NCI-H226 (cell line): Measurements from ENCODE around the gene ALDH7A1.
A peak's percentile ranks its signal among the peaks of the same experiment; 100 is the strongest.
"Not testable (repeated sequence)": the region's sequence is repeated elsewhere in the genome, so short reads cannot be mapped to it uniquely, and the experiment has no call there.

ENCODE experiments used
- DNase-seq: peaks from one replicate; pipeline ENCODE4 v3.0.0-alpha.2; 2015

ALDH7A1 gene

DNA sequence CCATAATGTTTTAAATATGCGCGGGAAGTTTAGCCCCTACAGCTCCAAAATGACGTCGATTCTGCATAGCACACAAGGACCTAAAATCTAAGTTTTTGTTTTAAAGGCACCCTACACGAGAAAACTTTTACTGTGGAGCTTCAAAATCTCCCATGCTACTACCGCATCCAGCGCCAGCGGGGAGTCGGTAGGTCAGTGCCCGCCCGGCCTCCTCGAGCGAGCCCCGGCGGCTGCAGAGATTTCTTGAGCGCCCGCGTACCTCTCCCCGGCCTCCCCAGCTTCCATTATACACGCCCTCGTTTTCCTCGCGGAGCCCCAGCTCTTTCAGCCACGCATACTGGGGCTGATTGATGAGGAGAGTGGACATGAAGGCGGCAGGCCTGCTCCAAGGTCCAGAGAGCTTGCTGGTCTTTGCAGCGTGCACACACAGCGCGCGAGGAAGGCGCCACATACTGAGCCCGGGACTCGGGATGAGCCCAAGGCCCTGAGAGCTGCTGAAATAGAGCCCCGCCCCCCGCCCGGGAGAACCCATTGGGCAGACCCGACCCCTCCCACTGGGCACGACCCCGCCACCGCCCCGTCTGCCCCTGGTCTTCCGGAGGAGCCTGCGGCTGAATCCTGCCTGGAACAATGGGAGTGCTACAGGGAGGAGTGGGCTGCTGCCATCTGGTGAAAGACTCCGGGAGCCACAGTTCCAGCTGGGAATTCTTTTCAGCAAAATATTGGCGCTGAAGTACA lies at the start of gene ALDH7A1:
ALDH7A1 (minus strand) TSS at position 472 of the 738 bp plus-strand sequence; CDS start at position 451, 21 bp downstream.
- DNase-seq: peak; percentile 81

GRCh38 chr5:126641387-126641786 lies 46.4 kb upstream of the ALDH7A1 start:
- DNase-seq: no peak

DNA sequence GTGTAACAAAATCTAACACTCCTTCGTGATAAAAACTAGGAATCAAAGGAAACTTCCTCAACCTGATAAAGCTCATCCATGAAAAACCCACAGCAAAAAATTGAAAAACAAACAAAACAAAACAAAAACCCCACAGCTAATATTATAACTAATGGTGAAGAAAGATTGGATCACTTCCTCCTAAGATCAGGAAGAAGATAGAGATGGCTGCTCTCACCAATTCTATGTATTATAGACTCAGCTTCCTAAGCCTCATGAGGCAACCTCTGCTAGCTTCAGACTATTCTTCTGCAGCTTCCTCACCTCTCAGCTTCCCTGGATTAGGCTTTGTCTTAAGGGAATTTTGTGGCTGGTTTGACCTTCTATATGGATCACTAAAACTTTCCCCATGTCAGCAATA lies 45.8 kb upstream of the ALDH7A1 start:
- no peak for DNase-seq

DNA sequence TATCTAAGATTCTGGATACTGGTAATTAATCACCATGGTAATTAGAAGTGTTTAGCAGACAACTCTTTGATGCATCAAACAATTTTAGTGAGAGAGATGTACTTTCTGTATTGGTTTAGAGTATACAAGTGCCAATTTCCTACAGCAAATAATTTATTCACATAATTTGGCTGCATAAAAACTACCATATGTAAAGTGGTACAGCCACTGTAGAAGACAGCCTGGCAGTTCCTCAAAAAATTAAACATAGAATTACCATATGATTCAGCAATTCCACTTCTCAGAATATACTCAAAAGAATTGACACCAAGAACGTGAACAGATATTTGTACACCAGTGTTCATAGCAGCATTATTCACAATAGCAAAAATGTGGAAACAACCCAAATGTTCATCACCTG lies 41.9 kb upstream of the ALDH7A1 start:
- no peak for DNase-seq

- DNase-seq: no peak
Measured at GRCh38 chr5:126635585-126635984, 40.6 kb upstream of the ALDH7A1 start.

- DNase-seq: no peak
Measured at GRCh38 chr5:126633552-126633951, 38.5 kb upstream of the ALDH7A1 start.

DNA sequence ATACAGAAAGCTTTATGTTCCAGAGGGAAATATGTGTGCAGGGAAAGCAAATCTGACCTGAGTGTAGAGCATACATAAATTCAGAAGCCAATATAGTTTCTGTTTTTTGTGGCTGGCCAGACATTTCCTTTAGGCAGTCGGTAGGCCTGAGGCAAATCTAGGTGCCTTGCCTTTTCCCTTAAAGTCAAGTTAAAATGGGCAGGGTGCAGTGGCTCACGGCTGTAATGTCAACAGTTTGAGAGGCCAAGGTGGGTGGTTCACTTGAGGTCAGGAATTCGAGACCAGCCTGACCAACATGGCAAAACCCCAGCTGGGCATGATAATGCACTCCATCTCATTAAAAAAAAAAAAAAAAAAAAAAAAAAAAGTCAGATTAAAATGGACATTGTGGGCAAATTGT lies 36.9 kb upstream of the ALDH7A1 start:
- no peak for DNase-seq

DNA sequence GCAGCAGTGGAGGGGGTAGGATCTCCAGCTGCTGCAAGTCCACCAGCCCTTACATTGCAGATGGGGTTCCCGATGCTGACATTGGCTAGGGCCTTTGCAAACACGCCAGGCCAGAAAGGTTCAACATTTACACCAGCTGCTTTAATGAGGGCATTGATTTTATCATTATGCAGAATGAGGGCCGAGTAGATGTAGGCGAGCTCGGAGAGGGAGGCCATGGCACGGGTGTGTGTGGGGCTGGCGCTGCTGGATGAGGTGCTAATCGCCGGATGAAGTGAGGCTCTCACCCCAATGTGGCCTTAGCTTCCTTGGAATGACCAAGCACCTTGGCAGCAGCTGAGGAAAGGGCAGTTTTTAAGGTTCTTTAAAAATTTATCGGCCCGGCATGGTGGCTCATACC lies 33.1 kb upstream of the ALDH7A1 start:
- DNase-seq: no peak

DNA sequence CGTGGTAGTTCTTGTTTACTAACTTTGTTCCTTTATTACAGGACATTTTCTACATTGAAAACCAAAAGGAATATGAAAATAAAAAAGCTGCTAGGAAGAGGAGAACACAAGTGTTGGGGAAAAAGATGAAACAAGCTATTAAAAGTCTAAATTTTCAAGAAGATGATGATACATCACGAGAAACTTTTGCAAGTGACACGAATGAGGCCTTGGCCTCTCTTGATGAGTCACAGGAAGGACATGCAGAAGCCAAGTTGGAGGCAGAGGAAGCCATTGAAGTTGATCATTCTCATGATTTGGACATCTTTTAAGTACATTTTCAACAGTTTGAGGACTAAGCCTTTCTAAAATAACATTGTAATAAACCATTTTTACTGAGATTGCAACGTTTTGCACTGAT lies 29.5 kb upstream of the ALDH7A1 start:
- peak; percentile 53 for DNase-seq

DNA sequence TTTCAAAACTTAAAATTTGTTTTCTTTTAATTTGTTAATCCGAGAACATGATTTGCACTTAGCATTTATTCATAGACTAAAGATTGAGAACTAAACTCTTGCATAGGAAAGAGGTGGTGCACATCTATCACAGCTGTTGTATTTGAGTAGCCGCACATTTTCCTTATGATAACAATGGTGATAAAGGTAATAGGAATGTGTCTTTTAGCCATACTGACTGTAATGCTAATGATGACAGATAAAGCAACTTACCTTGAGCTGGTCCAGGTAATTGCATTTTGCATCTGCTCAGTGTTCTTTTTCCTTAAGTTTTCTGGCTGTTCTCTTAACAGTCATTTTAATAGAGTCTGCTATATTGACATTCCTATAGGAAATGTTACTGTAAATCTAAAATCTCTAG lies 24.8 kb upstream of the ALDH7A1 start:
- no peak for DNase-seq

- DNase-seq: not testable (repeated sequence)
Measured at GRCh38 chr5:126617603-126618002, 22.6 kb upstream of the ALDH7A1 start.

- no peak for DNase-seq
Measured at GRCh38 chr5:126615286-126615685, 20.3 kb upstream of the ALDH7A1 start.

GRCh38 chr5:126613941-126614592 lies 19.0 kb upstream of the ALDH7A1 start:
- DNase-seq: no peak

DNA sequence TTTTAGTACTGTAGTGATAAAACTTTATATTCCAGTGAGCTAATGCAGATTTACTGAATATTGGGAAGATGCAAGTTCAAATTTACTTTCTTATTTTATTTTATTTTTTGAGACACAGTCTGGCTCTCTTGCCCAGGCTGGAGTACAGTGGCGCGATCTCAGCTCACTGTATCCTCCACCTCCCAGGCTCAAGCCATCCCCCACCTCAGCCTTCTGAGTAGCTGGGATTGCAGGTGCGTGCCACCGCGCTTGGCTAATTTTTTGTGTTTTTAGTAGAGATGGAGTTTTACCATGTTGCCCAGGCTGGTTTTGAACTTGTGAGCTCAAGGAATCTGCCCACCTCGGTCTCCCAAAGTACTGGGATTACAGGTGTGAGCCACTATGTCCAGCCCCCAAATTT lies 15.6 kb upstream of the ALDH7A1 start:
- DNase-seq: no peak

DNA sequence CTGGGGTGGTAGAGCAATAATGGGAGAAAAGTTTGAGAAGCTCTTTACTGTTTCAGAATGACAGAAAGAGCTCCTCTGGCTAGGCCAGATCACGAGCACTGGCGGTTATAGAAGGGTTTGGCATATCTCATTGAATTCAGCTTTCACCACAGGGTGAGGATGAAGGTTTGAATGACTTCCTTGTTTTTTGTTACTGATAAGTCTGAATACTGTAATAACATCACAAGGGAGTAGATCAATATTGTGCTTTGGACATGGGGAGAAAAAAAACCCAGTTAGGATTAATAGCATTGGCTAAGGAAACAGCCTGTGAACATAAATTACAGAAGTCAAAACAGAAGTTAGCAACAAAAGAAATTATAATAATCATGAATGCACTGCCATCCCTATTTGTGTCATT lies 15.1 kb upstream of the ALDH7A1 start:
- DNase-seq: no peak

- no peak for DNase-seq
Measured at GRCh38 chr5:126605525-126605924, 10.5 kb upstream of the ALDH7A1 start.

- DNase-seq: no peak
Measured at GRCh38 chr5:126603402-126603991, 8.5 kb upstream of the ALDH7A1 start.

- DNase-seq: peak; percentile 84
Measured at GRCh38 chr5:126600631-126601511, 5.9 kb upstream of the ALDH7A1 start, which contains the start of gene PHAX. TSS of gene PHAX (plus strand) at chr5:126600947. CDS start at chr5:126600963, 16 bp downstream.

DNA sequence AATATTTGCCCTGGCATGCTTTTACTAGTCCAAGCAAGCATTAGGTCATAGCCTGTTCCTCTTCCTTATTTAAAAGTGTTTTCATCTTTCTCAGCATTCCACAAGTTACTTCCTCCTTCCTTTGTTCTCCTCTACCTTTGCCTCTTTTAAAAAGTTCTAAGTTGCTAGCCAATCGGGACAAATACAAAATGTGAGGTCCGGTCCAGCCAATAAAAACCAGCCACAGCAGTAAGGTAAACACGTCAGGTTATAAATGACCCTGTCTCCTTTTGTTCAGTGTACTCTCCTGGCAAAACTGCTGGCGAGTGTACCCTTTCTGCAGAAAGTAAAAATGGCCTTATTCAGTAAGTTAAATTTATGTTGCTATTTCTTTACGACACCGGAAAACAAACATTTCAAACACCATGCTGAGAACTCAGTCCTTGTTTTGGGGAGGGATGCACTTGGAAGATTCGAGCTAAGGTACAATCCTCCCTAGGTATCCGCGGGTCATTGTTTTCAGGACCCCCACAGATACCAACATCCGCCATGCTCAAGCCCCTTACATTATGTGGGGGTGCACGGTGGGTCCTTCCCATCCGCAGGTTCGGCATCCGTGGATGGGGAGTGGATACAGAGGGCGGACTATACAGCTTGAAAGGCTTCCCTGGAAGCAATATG lies 5.1 kb upstream of the ALDH7A1 start:
- DNase-seq: not testable (repeated sequence)

DNA sequence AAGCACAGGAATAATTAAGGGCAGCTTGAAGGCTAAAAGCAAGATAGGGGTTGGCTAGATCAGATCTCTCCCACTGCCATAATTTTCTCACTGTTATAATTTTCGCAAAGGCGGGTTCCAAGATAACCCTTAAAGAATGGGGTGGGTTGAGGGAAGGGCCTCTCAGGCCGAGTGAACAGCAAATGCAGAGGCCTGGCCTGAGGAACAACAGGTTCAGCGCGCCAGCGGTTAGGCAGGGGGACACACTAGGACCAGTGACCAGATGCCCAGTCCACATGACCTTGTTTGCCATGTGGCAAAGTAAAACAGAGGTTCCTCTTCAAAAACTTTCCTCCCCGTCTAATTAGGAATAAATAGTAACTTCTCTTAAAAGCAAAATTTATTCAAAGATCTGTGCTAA lies 4.5 kb upstream of the ALDH7A1 start:
- DNase-seq: no peak

DNA sequence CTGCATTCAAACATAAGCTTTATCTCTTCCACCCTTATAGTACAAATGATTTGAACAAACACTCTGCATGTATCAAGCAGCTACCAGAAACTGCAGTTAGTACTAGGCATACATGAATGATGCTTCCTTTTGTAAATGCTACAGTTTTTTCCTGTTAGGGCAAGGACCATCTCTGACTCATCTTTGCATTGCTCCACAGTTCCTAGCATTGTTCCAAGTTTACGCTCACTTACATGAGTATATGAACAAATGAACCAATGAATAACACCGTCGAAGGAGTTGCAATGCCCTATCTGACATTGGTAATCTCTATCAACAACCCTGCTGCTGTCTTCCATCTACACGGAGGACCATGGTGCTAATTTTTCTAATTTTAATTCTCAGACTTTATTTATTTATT lies 2.1 kb upstream of the ALDH7A1 start:
- peak; percentile 74 for DNase-seq

DNA sequence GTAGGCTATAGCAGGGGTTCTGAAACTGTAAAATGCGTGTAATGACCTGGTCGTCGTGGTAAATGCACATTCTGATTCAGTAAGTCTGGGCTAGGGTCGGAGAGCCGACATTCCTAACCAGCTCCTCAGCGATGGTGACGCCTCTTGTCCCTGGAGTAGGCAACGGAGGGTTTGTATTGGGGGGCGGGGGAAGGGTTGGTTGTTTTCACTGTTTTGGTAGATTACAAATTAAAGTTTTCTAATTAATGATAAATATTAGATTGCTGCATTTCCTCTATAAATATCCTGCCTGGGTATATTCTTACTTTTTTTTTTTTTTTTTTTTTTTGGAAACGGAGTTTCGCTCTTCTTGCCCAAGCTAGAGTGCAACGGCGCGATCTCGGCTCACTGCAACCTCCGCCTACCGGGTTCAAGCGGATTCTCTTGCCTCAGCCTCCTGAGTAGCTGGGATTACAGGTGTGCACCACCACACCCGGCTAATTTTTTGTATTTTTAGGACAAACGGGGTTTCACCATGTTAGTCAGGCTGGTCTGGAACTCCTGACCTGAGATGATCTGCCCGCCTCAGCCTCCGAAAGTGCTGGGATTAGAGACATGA lies 566 bp upstream of the ALDH7A1 start:
- DNase-seq: no peak
